ENCODE results near the gene PRUNE2. TPM values are rescaled to one million over a fixed set of nuclear protein-coding genes. Genes with fewer than 3 reads are reported as not detected.
A peak's percentile ranks its signal among the peaks of the same experiment; 100 is the strongest.

PRUNE2 gene
- total and polyA plus RNA-seq, 12 donors: 0.87 to 5.7 (median 1.6) TPM

- Histone ChIP-seq H3K27ac (peak overlapping the region in 1 of 10 donors; percentile 54), H3K4me3 (no peak overlapping the region), H3K9me3 (no peaks in the 10 kb centered on the region), H3K4me1 (peaks cover 0 to 44% (median 0%) of the 10 kb centered on the region in 9 donors), H3K36me3 (no peaks in the 10 kb centered on the region), H3K27me3 (no peaks in the 10 kb centered on the region)
- 72 to 74% methylated on average over 3 of the region's 3 CpGs for WGBS, 2 donors
- no peak for TF ChIP-seq CTCF (IDR thresholded peaks at IDR 0.05)
- ATAC-seq (no peak), DNase-seq (no peak)
- intact Hi-C loops (cut with DNase I): no loop called here
These were observed 325.1 kb downstream of the PRUNE2 start for GRCh38 chr9:76580820-76581219.

- WGBS, 2 donors: 82 to 85% methylated on average over 8 of the region's 8 CpGs
- Histone ChIP-seq H3K27me3 (no peaks in the 10 kb centered on the region), H3K9me3 (no peaks in the 10 kb centered on the region), H3K4me1 (peaks cover 0 to 43% (median 0%) of the 10 kb centered on the region in 9 donors), H3K4me3 (no peak overlapping the region), H3K36me3 (no peaks in the 10 kb centered on the region), H3K27ac (peak overlapping the region in 1 of 10 donors; percentile 54)
- no peak for ATAC-seq
- DNase-seq: no peak
- TF ChIP-seq CTCF (IDR thresholded peaks at IDR 0.05): no peak
- intact Hi-C loops (cut with DNase I): no loop called here
These were observed 325.7 kb downstream of the PRUNE2 start for GRCh38 chr9:76580188-76580587.

DNA sequence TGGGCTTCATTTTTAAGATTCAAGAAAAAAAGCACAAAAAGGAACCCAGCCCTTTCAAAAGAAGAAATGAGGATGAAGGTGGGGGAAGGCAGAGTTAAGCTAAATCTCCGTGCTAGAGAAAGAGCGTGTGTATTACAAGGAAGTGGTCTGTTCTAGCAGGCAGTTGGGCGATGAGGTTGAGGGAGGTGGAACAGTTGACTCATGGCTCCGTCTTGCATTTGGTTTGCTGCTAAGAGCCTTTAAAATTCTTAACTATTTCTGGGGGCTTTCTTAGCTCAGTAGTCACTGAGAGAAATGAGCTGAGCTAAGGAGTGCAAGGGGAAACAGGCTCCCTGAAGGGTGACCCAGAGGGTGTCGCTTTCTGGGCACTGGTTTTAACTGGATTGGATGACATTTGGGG lies 329.6 kb downstream of the PRUNE2 start:
- WGBS, 2 donors: 70 to 72% methylated on average over 5 of the region's 5 CpGs
- DNase-seq: no peak
- Histone ChIP-seq H3K4me3 (no peak overlapping the region), H3K27me3 (peaks cover 0 to 16% (median 0%) of the 10 kb centered on the region in 7 donors), H3K9me3 (peaks cover 0 to 2% (median 0%) of the 10 kb centered on the region in 11 donors), H3K36me3 (no peaks in the 10 kb centered on the region), H3K27ac (peak overlapping the region in 1 of 10 donors; percentile 69), H3K4me1 (peaks cover 0 to 68% (median 0%) of the 10 kb centered on the region in 9 donors)
- intact Hi-C loops (cut with DNase I): loop anchor here in 1 of 10 donors (10.0 kb wide), 1 partner anchor 68 kb away; no protein-coding TSS in a partner anchor
- ATAC-seq: peak in 5 of 8 donors; percentile 29 to 52 (median 50)
- no peak for TF ChIP-seq CTCF (IDR thresholded peaks at IDR 0.05)

- no peak for DNase-seq
- peak overlapping the region in 1 of 10 donors; percentile 69 for H3K27ac ChIP-seq
- intact Hi-C loops (cut with DNase I): loop anchor here in 1 of 10 donors (10.0 kb wide), 1 partner anchor 69 kb away; no protein-coding TSS in a partner anchor
These were observed 330.2 kb downstream of the PRUNE2 start for GRCh38 chr9:76575761-76576160.

More at GRCh38 chr9:76575761-76576160, 330.2 kb downstream of the PRUNE2 start:
- Histone ChIP-seq H3K4me1 (peaks cover 0 to 66% (median 0%) of the 10 kb centered on the region in 9 donors), H3K27me3 (peaks cover 0 to 16% (median 0%) of the 10 kb centered on the region in 7 donors), H3K4me3 (no peak overlapping the region), H3K36me3 (no peaks in the 10 kb centered on the region), H3K9me3 (peaks cover 0 to 7% (median 0%) of the 10 kb centered on the region in 11 donors)
- WGBS, 2 donors: 91 to 95% methylated on average over 2 of the region's 2 CpGs
- no peak for ATAC-seq
- no peak for TF ChIP-seq CTCF (IDR thresholded peaks at IDR 0.05)

All from heart right ventricle (tissue), 16 donors.